Esophagus muscularis mucosa (tissue), 3 donors: ENCODE data around the gene VAT1.

Experiments
- CTCF ChIP-seq, 3 experiments: fragments of 200-600 bp in 2 of 3; fragments of 450-650 bp in 1 of 3; sonication (generic) in 2 of 3; IDR thresholded peaks; one replicate each; pipeline ENCODE4 v1.5.1; 2017 to 2019; ENCODE audit warnings: antibody characterized with exemption in 3 of 3, mild to moderate bottlenecking in 2 of 3, moderate library complexity in 1 of 3
- POLR2A ChIP-seq: fragments of 450-650 bp; IDR thresholded peaks from one replicate; pipeline ENCODE4 v1.6.1; 2017; ENCODE audit warnings: antibody characterized with exemption, moderate library complexity, mild to moderate bottlenecking, low read depth
- POLR2AphosphoS5 ChIP-seq, 2 donors: sonication (generic); formaldehyde crosslinking; IDR thresholded peaks; one replicate each; pipeline ENCODE4 v1.6.1; 2017; ENCODE audit warnings: antibody characterized with exemption in 2 of 2

- TF ChIP-seq CTCF (IDR thresholded peaks at IDR 0.05) (peak; percentile 94 to 98 (median 95)), POLR2A (peak; percentile 86), POLR2AphosphoS5 (IDR thresholded peaks at IDR 0.05) (peak; percentile 97 to 100)
Measured at GRCh38 chr17:42997984-42998938, 23.9 kb downstream of the VAT1 start, which contains the start of gene RPL27.
